Endothelial cell of umbilical vein (primary cell): ENCODE measurements around the gene SCAPER. TPM values are rescaled to one million over a fixed set of nuclear protein-coding genes. Genes with fewer than 3 reads are reported as not detected.

Experiments
- BruUV-seq: library from RNA; stranded (reverse); fragments of 400-500 nt; replicated peaks from 2 replicates; lab custom pipeline; 2021; lab: Mats Ljungman, UMichigan
- CTCF ChIA-PET: fragments of 300-600, 350-600 bp; sonication (Branson Sonifier 250); formaldehyde crosslinking; loops from one replicate; lab custom pipeline; 2021; ENCODE audit warnings: antibody characterized with exemption, inconsistent platforms; lab: Charles Lee
- POLR2A ChIA-PET: fragments of 300-600, 350-600 bp; sonication (Branson Sonifier 250); formaldehyde crosslinking; loops from one replicate; lab custom pipeline; 2021; ENCODE audit warnings: antibody characterized with exemption, inconsistent platforms; lab: Charles Lee
- DNase-seq: peaks from one replicate; pipeline ENCODE4 v3.0.0-alpha.2; 2011; ENCODE audit warnings: low read depth, low spot score
- FAIRE-seq: peaks from 2 replicates; lab custom pipeline; 2011; peaks lifted over from hg19 to GRCh38; lab: Jason Lieb, UNC
- H2AFZ ChIP-seq: 2 replicates; pipeline ENCODE4 v1.6.0; 2012; ENCODE audit warnings: low read depth, low read length, control low read depth, inconsistent platforms
- H3K27ac ChIP-seq: 2 replicates; pipeline ENCODE4 v1.5.1; 2011; ENCODE audit warnings: low read depth, mild to moderate bottlenecking, control low read depth, low read length, moderate library complexity; ENCODE audit not compliant: insufficient read depth
- H3K27me3 ChIP-seq, 2 experiments: 2 replicates each; pipeline versions ENCODE4 v1.6.0 to v1.6.1; 2011; ENCODE audit warnings: low read length in 2 of 2, mixed read lengths in 1 of 2; ENCODE audit not compliant: control insufficient read depth in 2 of 2, insufficient read depth in 2 of 2
- H3K36me3 ChIP-seq, 2 experiments: 2 replicates in 1 of 2; 3 replicates in 1 of 2; pipeline ENCODE4 v1.5.1; 2011; ENCODE audit warnings: low read length in 2 of 2, mild to moderate bottlenecking in 1 of 2, moderate library complexity in 1 of 2; ENCODE audit not compliant: control insufficient read depth in 2 of 2, insufficient read depth in 2 of 2; ENCODE audit errors: extremely low read depth in 1 of 2
- H3K4me1 ChIP-seq: 3 replicates; pipeline ENCODE4 v1.5.1; 2011; ENCODE audit warnings: mild to moderate bottlenecking, low read length; ENCODE audit not compliant: control insufficient read depth, insufficient read depth; ENCODE audit errors: extremely low read depth
- H3K4me2 ChIP-seq: 2 replicates; pipeline ENCODE4 v1.6.1; 2011; ENCODE audit warnings: low read length, control low read depth, mixed read lengths; ENCODE audit not compliant: insufficient read depth
- H3K4me3 ChIP-seq, 3 experiments: fragments of 200-600 bp in 1 of 3; sonication (generic), shearing (Covaris generic) in 1 of 3; replicated peaks in 1 of 3; 2 replicates each; pipeline ENCODE4 v1.5.1; 2011 to 2016; ENCODE audit warnings: control low read depth in 3 of 3, low read length in 3 of 3, mild to moderate bottlenecking in 2 of 3, inconsistent platforms in 1 of 3, low read depth in 1 of 3, moderate library complexity in 1 of 3; ENCODE audit not compliant: insufficient read depth in 1 of 3
- H3K79me2 ChIP-seq: 2 replicates; pipeline ENCODE4 v1.6.0; 2012; ENCODE audit warnings: low read length, inconsistent platforms; ENCODE audit not compliant: control insufficient read depth, insufficient read depth
- H3K9ac ChIP-seq: replicated peaks from 2 replicates; pipeline ENCODE3; 2011; ENCODE audit warnings: low read length, control low read depth; ENCODE audit not compliant: insufficient read depth; ENCODE audit errors: extremely low read depth
- H3K9me1 ChIP-seq: replicated peaks from 3 replicates; pipeline ENCODE4 v1.6.0; 2011; ENCODE audit warnings: mild to moderate bottlenecking, low read length; ENCODE audit not compliant: control insufficient read depth, insufficient read depth; ENCODE audit errors: extremely low read depth
- H3K9me3 ChIP-seq: replicated peaks from 2 replicates; pipeline ENCODE4 v1.5.1; 2012; ENCODE audit warnings: low read length, inconsistent platforms; ENCODE audit not compliant: control insufficient read depth, insufficient read depth
- H4K20me1 ChIP-seq: replicated peaks from 2 replicates; pipeline ENCODE3; 2011; ENCODE audit warnings: mild to moderate bottlenecking, low read length; ENCODE audit not compliant: control insufficient read depth, insufficient read depth; ENCODE audit errors: extremely low read depth
- CTCF ChIP-seq, 2 donors: IDR thresholded peaks; 1 replicate in 1 of 2; 2 replicates in 1 of 2; pipeline ENCODE4 v1.5.1; 2011; ENCODE audit warnings: low read length in 2 of 2, mild to moderate bottlenecking in 2 of 2, moderate library complexity in 2 of 2, control low read depth in 1 of 2, inconsistent platforms in 1 of 2, low read depth in 1 of 2; ENCODE audit not compliant: insufficient read depth in 1 of 2; ENCODE audit errors: extremely low read depth in 1 of 2
- JUN ChIP-seq: IDR thresholded peaks from 2 replicates; pipeline ENCODE4 v1.6.1; 2011; ENCODE audit warnings: borderline replicate concordance, low read depth; ENCODE audit not compliant: insufficient read length, insufficient read depth
- POLR2A ChIP-seq: IDR thresholded peaks from 2 replicates; pipeline ENCODE4 v1.6.1; 2012; ENCODE audit warnings: low read depth, mild to moderate bottlenecking, control low read depth, low read length
- POLR2AphosphoS5 ChIP-seq: IDR thresholded peaks from 2 replicates; pipeline ENCODE4 v1.6.1; 2012; ENCODE audit warnings: low read depth, mild to moderate bottlenecking, control low read depth, low read length, moderate library complexity; ENCODE audit not compliant: insufficient read depth
- dilution Hi-C: fragments of 300-500 bp; cut with MboI; formaldehyde crosslinking; loops from one replicate; pipeline ENCODE4 v1.15.0; 2019; ENCODE audit warnings: low sequenced_read_pairs; ENCODE audit not compliant: extremely low pct_ligation_motif_present
- intact Hi-C: fragments of 100-400 bp; cut with micrococcal nuclease; formaldehyde crosslinking; loops from one replicate; pipeline ENCODE4 v1.10.0; 2022
- polyA plus RNA-seq, 4 experiments: library from polyadenylated mRNA; depleted of rRNA in 3 of 4; stranded (reverse) in 3 of 4; unstranded in 1 of 4; fragments of >200 nt; gene quantifications; 2 replicates each; pipeline versions ENCODE4 v1.2.1 to v1.2.3, GENCODE V29; 2011 to 2012; ENCODE audit warnings: missing spikeins in 1 of 4
- total RNA-seq: library from RNA; stranded (reverse); gene quantifications from 2 replicates; pipeline ENCODE4 v1.2.3, GENCODE V29; 2021

The SCAPER gene
- total and polyA plus RNA-seq, 2 donors (not counting 3 experiments of a cell fraction or from before 2014, with no cell fraction given), result 2.7 to 12.7 TPM

GRCh38 chr15:76823890-76824289 lies 81.2 kb downstream of the SCAPER start:
- no peak for FAIRE-seq
- no TSS peak for BruUV-seq

More at GRCh38 chr15:76823890-76824289, 81.2 kb downstream of the SCAPER start:
- H3K27ac ChIP-seq, result no peak overlapping the region
- H3K9ac ChIP-seq, result no peak overlapping the region
- H3K36me3 ChIP-seq, result no peaks in the 10 kb centered on the region
- H3K9me3 ChIP-seq, result no peaks in the 10 kb centered on the region
- ChIA-PET POLR2A (no interaction called here), CTCF (interaction anchor here (1.5 kb wide), 1 partner anchor 9 kb away, joined by 3 read pairs; no protein-coding TSS in a partner anchor)
- intact Hi-C loops (no loop called here), dilution Hi-C loops (no loop called here)
- no peaks in the 10 kb centered on the region for H3K4me1 ChIP-seq
- H4K20me1 ChIP-seq, result no peaks in the 10 kb centered on the region
- H3K27me3 ChIP-seq, result no peaks in the 10 kb centered on the region
- no peak overlapping the region for H3K4me2 ChIP-seq
- no peak for DNase-seq
- H3K4me3 ChIP-seq, result no peak overlapping the region
- TF ChIP-seq JUN (no peak), CTCF (IDR thresholded peaks at IDR 0.05; ENCODE audit: extremely low read depth in 1 of 2, insufficient read depth in 1 of 2, low read depth in 1 of 2, low read length in 2 of 2) (no peak), POLR2A (no peak), POLR2AphosphoS5 (no peak)
- H3K9me1 ChIP-seq, result no peaks in the 10 kb centered on the region
- no peak overlapping the region for H2AFZ ChIP-seq
- no peaks in the 10 kb centered on the region for H3K79me2 ChIP-seq
